Smooth muscle cell (in vitro differentiated cells): ENCODE results near the gene WNK2. TPM values are rescaled to one million over a fixed set of nuclear protein-coding genes. Genes with fewer than 3 reads are reported as not detected.

Experiments used
- DNase-seq: peaks from one replicate; lab custom pipeline; 2025; ENCODE audit not compliant: unreplicated experiment; lab: John Stamatoyannopoulos, UW
- H2AFZ ChIP-seq: fragments of 200-600 bp; sonication (generic); 2 replicates; pipeline ENCODE4 v1.6.0; 2016; ENCODE audit warnings: antibody characterized with exemption, low read depth, mild to moderate bottlenecking
- H3F3A ChIP-seq: fragments of 200-600 bp; sonication (generic); 2 replicates; pipeline ENCODE4 v1.6.0; 2017; ENCODE audit warnings: antibody characterized with exemption, low read depth
- H3K27ac ChIP-seq: fragments of 200-600 bp; sonication (generic); 2 replicates; pipeline ENCODE4 v1.5.1; 2016; ENCODE audit warnings: low read depth, mild to moderate bottlenecking
- H3K27me3 ChIP-seq: fragments of 200-600 bp; sonication (generic); 2 replicates; pipeline ENCODE4 v1.6.1; 2016; ENCODE audit warnings: low read depth, mild to moderate bottlenecking
- H3K36me3 ChIP-seq: fragments of 200-600 bp; sonication (generic); 2 replicates; pipeline ENCODE4 v1.5.1; 2016; ENCODE audit warnings: low read depth
- H3K4me1 ChIP-seq: fragments of 200-600 bp; sonication (generic); 2 replicates; pipeline ENCODE4 v1.5.1; 2016; ENCODE audit warnings: low read depth
- H3K4me2 ChIP-seq: fragments of 200-600 bp; sonication (generic); 2 replicates; pipeline ENCODE4 v1.6.0; 2016; ENCODE audit warnings: mild to moderate bottlenecking
- H3K4me3 ChIP-seq: fragments of 200-600 bp; sonication (generic); 2 replicates; pipeline ENCODE4 v1.5.1; 2016; ENCODE audit warnings: mild to moderate bottlenecking
- H3K79me2 ChIP-seq: fragments of 200-600 bp; sonication (generic); 2 replicates; pipeline ENCODE4 v1.6.0; 2016; ENCODE audit warnings: low read depth, mild to moderate bottlenecking
- H3K9ac ChIP-seq: fragments of 200-600 bp; sonication (generic); 2 replicates; pipeline ENCODE4 v1.6.0; 2016; ENCODE audit warnings: low read depth
- H3K9me3 ChIP-seq: fragments of 200-600 bp; sonication (generic); replicated peaks from 2 replicates; pipeline ENCODE4 v1.5.1; 2016; ENCODE audit warnings: low read depth
- H4K20me1 ChIP-seq: fragments of 200-600 bp; sonication (generic); 2 replicates; pipeline ENCODE4 v1.6.0; 2016; ENCODE audit warnings: low read depth
- CTCF ChIP-seq: fragments of 200-600 bp; sonication (generic); IDR thresholded peaks from 2 replicates; pipeline ENCODE4 v1.5.1; 2017; ENCODE audit warnings: borderline replicate concordance, mild to moderate bottlenecking, antibody characterized with exemption; ENCODE audit not compliant: insufficient read depth, poor library complexity, severe bottlenecking
- WGBS: methylation state at CpG from one replicate; pipeline ENCODE4 v1.1.7; 2016; ENCODE audit warnings: low lambda C conversion rate; 5-methylcytosine and 5-hydroxymethylcytosine counted together
- polyA plus RNA-seq: library from polyadenylated mRNA; unstranded; fragments of >200 nt; fragmentation: Nextera tagmentation; extraction: Ambion mirVana; gene quantifications from 2 replicates; pipeline ENCODE4 v1.2.1, GENCODE V29; 2016
- total RNA-seq: library from RNA; depleted of rRNA; stranded (reverse); fragments of >200 nt; gene quantifications from 2 replicates; pipeline ENCODE4 v1.2.3, GENCODE V29; 2014

WNK2 gene
- total and polyA plus RNA-seq, 2 experiments from 2014 or later: 0.27 to 0.31 TPM

DNA sequence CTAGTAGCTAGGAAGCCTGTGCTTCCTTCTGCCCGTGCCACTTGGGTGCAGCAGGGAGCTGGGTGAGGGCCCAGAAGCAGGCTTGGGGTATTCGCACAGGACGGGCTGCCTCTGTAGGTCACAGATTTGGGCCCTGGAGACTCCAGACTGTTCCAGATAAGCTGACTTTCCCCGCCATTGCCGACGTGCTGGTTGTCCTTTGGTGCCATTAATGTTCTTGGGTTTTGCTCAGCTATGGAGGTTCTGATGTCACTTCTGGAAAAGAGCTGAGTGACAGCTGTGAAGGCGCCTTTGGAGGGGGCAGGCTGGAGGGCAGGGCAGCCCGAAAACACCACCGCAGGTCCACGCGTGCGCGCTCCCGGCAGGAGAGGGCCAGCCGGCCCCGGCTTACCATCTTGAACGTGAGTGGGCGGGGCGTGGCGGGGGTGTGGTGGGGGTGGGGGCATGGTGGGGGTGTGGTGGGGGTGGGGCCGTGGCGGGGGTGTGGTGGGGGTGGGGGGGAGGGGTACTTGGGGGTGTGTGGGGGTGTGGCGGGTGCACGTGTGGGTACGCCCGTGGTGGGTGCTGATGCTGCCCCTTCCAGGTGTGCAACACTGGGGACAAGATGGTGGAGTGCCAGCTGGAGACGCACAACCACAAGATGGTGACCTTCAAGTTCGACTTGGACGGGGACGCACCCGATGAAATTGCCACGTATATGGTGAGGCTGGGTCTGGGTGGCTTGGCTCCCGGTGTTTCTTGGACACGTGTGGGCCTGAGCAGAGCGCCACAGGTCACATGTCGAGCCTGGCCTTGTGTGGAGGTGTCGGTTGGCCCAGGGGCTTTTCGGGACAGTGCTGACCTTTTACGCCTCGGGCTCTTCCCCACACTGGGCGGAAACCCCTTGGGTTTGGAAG is 79.6 kb downstream of the WNK2 start:
- no peak overlapping the region for H2AFZ ChIP-seq
- H3K27me3 ChIP-seq: no peaks in the 10 kb centered on the region
- 92% methylated on average over 33 of the region's 41 CpGs for WGBS
- TF ChIP-seq CTCF: no peak
- no peak overlapping the region for H3K9ac ChIP-seq
- DNase-seq: no peak
- no peak overlapping the region for H3K4me2 ChIP-seq
- no peaks in the 10 kb centered on the region for H3K36me3 ChIP-seq
- no peaks in the 10 kb centered on the region for H3K4me1 ChIP-seq
- no peak overlapping the region for H3K4me3 ChIP-seq
- H4K20me1 ChIP-seq: no peaks in the 10 kb centered on the region
- H3K27ac ChIP-seq: no peak overlapping the region
- no peaks in the 10 kb centered on the region for H3K9me3 ChIP-seq
- H3F3A ChIP-seq: no peaks in the 10 kb centered on the region
- no peaks in the 10 kb centered on the region for H3K79me2 ChIP-seq

DNA sequence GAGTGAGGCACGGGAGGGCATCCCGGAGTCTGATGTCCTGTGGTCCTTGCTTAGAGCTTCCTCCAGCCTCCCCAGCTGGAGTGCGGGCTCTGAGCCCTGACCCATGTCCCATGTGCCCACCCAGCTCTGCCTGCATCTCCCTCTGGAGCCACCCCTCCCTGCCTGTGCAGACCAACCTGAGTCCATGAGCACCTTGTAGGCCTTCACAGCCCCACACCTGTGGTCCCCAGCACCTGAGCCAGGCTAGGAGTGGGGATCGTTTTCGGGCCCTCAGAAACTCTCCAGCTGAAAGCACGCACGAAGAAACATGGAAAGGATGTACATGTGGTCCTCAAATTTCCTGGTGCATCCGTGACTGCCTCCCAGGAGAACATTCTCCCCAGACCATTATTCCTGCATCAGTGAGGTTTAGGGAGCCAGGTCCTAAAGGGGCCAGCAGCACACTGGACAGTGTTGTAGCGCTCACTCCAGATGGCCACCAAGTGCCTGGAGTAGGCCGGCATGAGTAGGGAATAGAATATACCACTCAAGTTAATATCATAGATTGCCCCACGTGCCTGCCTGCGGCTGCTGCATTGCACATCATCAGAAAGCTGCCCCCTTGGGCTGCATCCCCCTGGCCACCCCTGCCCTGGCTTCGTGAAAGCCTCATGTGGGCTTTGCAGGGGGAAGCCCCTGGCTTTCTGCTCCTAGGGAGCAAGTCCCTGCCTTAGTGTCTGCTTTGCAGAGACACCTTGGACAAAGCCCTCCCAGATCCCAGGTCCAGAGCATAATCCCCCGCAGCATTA is 80.6 kb downstream of the WNK2 start:
- Histone ChIP-seq H3K4me3 (no peak overlapping the region), H3K79me2 (no peaks in the 10 kb centered on the region), H4K20me1 (no peaks in the 10 kb centered on the region), H3F3A (no peaks in the 10 kb centered on the region), H3K27me3 (no peaks in the 10 kb centered on the region), H3K9me3 (no peaks in the 10 kb centered on the region), H3K4me1 (no peaks in the 10 kb centered on the region), H3K9ac (no peak overlapping the region), H3K36me3 (no peaks in the 10 kb centered on the region), H3K4me2 (no peak overlapping the region), H3K27ac (no peak overlapping the region), H2AFZ (no peak overlapping the region)
- 91% methylated on average over 14 of the region's 14 CpGs for WGBS
- no peak for DNase-seq
- TF ChIP-seq CTCF: no peak

DNA sequence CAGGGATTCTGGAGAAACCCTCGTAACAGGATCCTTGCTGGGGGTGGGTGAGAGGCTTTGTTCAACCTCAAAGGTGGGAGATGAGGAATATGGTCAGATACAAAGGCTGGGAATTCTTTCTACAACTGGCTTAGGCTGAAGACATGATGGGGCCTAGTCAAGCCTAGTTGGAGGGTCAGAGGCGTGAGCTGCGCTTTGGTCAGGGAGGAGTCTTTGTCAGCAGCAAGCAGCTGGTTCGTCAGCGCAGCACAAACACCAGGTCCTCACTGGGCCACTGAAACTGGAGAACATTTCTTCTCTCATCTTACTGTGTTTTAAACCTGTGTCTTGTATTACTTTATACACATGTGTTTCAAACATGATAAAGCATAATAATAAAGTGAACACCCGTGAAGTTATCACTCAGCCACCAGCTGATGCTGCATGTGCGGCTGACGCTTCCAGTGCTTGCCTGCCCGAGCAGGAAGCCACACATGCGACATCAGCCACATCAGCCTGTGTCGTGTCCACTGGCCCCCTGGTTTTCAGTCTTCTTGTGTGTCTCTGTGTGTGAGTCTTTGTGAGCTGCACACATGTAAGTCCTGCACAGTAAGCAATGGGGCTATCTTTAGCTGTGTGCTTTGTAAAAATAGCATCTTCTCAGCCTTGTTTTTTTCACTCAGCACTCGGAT is 81.5 kb downstream of the WNK2 start:
- 87% methylated on average over 12 of the region's 12 CpGs for WGBS
- Histone ChIP-seq H3K9ac (no peak overlapping the region), H3K27me3 (no peaks in the 10 kb centered on the region), H3K27ac (no peak overlapping the region), H3K36me3 (no peaks in the 10 kb centered on the region), H3K9me3 (no peaks in the 10 kb centered on the region), H3F3A (no peaks in the 10 kb centered on the region), H2AFZ (no peak overlapping the region), H3K79me2 (no peaks in the 10 kb centered on the region), H3K4me1 (no peaks in the 10 kb centered on the region), H3K4me3 (no peak overlapping the region), H4K20me1 (no peaks in the 10 kb centered on the region), H3K4me2 (no peak overlapping the region)
- no peak for TF ChIP-seq CTCF
- DNase-seq: no peak
